Left hindlimb (tissue), 1 donor: ENCODE data around the gene UCK1.

ENCODE experiments used
- DNase-seq: peaks from one replicate; pipeline ENCODE4 v3.0.0-alpha.2; 2018

Gene UCK1

GRCh38 chr9:131494296-131494870, 36.7 kb downstream of the UCK1 start:
- DNase-seq, result no peak

- no peak for DNase-seq
Measured at GRCh38 chr9:131492070-131492469, 39.0 kb downstream of the UCK1 start.

- DNase-seq, result no peak
Measured at GRCh38 chr9:131491001-131491710, 39.9 kb downstream of the UCK1 start.

GRCh38 chr9:131490514-131490913, 40.5 kb downstream of the UCK1 start:
- DNase-seq, result no peak

GRCh38 chr9:131487621-131488031, 43.4 kb downstream of the UCK1 start:
- no peak for DNase-seq

- no peak for DNase-seq
Measured at GRCh38 chr9:131487001-131487400, 44.1 kb downstream of the UCK1 start.

- no peak for DNase-seq
Measured at GRCh38 chr9:131485728-131486422, 45.2 kb downstream of the UCK1 start.

GRCh38 chr9:131485206-131485605, 45.9 kb downstream of the UCK1 start:
- no peak for DNase-seq

GRCh38 chr9:131484560-131485185, 46.4 kb downstream of the UCK1 start:
- DNase-seq, result no peak

- no peak for DNase-seq
Measured at GRCh38 chr9:131484051-131484445, 47.0 kb downstream of the UCK1 start.

- DNase-seq, result no peak
Measured at GRCh38 chr9:131483319-131484050, 47.6 kb downstream of the UCK1 start.

GRCh38 chr9:131482343-131483006, 48.6 kb downstream of the UCK1 start:
- DNase-seq, result no peak

- DNase-seq, result no peak
Measured at GRCh38 chr9:131481441-131482342, 49.4 kb downstream of the UCK1 start.

- no peak for DNase-seq
Measured at GRCh38 chr9:131480258-131480657, 50.8 kb downstream of the UCK1 start.

- DNase-seq, result no peak
Measured at GRCh38 chr9:131478911-131479310, 52.2 kb downstream of the UCK1 start.

- no peak for DNase-seq
Measured at GRCh38 chr9:131478421-131478868, 52.6 kb downstream of the UCK1 start.

GRCh38 chr9:131477816-131478419, 53.1 kb downstream of the UCK1 start:
- DNase-seq, result no peak

GRCh38 chr9:131477367-131477766, 53.7 kb downstream of the UCK1 start:
- no peak for DNase-seq

GRCh38 chr9:131476777-131477345, 54.2 kb downstream of the UCK1 start:
- no peak for DNase-seq
